Nephron progenitor cell (in vitro differentiated cells): ENCODE results near the gene TBCCD1.

ENCODE experiments used
- DNase-seq: peaks from one replicate; pipeline ENCODE4 v3.0.0; 2021
- H3K27ac Mint-ChIP-seq: 2 replicates; pipeline ENCODE4 v1.8.0; 2021; ENCODE audit warnings: mild to moderate bottlenecking, moderate library complexity, mixed read lengths
- H3K27me3 Mint-ChIP-seq: 2 replicates; pipeline ENCODE4 v1.8.0; 2021; ENCODE audit warnings: mild to moderate bottlenecking, low read depth, mixed read lengths; ENCODE audit not compliant: poor library complexity
- H3K36me3 Mint-ChIP-seq: 2 replicates; pipeline ENCODE4 v1.8.0; 2021; ENCODE audit warnings: low read depth, mixed read lengths
- H3K4me1 Mint-ChIP-seq: 2 replicates; pipeline ENCODE4 v1.8.0; 2021; ENCODE audit warnings: mixed read lengths
- H3K4me3 Mint-ChIP-seq: 2 replicates; pipeline ENCODE4 v1.8.0; 2021; ENCODE audit warnings: mild to moderate bottlenecking, moderate library complexity, mixed read lengths
- H3K9me3 Mint-ChIP-seq: 2 replicates; pipeline ENCODE4 v1.8.0; 2021; ENCODE audit warnings: mild to moderate bottlenecking, moderate library complexity, mixed read lengths
- CTCF ChIP-seq: fragments of 200-600 bp; sonication (generic); IDR thresholded peaks from 2 replicates; pipeline ENCODE4 v1.5.0; 2021; ENCODE audit warnings: antibody characterized with exemption

Gene TBCCD1

GRCh38 chr3:186515125-186515524 is 52.0 kb downstream of the TBCCD1 start:
- no peaks in the 10 kb centered on the region for H3K36me3 Mint-ChIP-seq
- no peak overlapping the region for H3K4me3 Mint-ChIP-seq
- peaks cover 9% of the 10 kb centered on the region for H3K27me3 Mint-ChIP-seq
- H3K9me3 Mint-ChIP-seq = peaks cover 3% of the 10 kb centered on the region
- H3K27ac Mint-ChIP-seq = no peak overlapping the region
- H3K4me1 Mint-ChIP-seq = peaks cover 33% of the 10 kb centered on the region
- no peak for DNase-seq
- TF ChIP-seq CTCF = no peak

GRCh38 chr3:186514296-186515002 is 52.7 kb downstream of the TBCCD1 start:
- H3K4me3 Mint-ChIP-seq = no peak overlapping the region
- peaks cover 3% of the 10 kb centered on the region for H3K9me3 Mint-ChIP-seq
- TF ChIP-seq CTCF = peak; percentile 37
- H3K36me3 Mint-ChIP-seq = no peaks in the 10 kb centered on the region
- H3K4me1 Mint-ChIP-seq = peaks cover 38% of the 10 kb centered on the region
- no peak overlapping the region for H3K27ac Mint-ChIP-seq
- H3K27me3 Mint-ChIP-seq = peaks cover 12% of the 10 kb centered on the region
- DNase-seq = no peak

DNA sequence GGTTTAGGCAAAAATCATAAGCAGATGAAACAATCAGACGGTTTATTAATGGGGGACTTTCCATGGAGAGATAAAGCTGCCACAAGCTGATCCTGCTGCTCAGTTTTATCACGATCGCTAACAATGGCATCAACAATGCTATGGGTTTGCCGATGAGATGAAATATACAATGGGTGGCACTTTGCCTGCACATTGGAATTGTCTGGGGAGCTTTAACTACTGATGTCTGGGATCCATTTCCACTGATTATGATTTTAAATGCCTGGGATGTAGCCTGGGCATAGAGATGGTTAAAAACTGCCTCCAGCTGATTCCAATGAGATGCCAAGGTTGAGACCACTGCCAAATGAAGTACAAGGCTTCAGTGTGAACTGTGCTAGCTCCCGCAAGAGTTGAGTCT is 53.8 kb downstream of the TBCCD1 start:
- Mint-ChIP-seq H3K27me3 (peaks cover 9% of the 10 kb centered on the region), H3K9me3 (peaks cover 3% of the 10 kb centered on the region), H3K4me1 (peaks cover 42% of the 10 kb centered on the region), H3K4me3 (no peak overlapping the region), H3K27ac (peak overlapping the region; percentile 8), H3K36me3 (no peaks in the 10 kb centered on the region)
- TF ChIP-seq CTCF = no peak
- no peak for DNase-seq

- Mint-ChIP-seq H3K4me3 (no peak overlapping the region), H3K27me3 (peaks cover 9% of the 10 kb centered on the region), H3K9me3 (peaks cover 3% of the 10 kb centered on the region), H3K27ac (no peak overlapping the region), H3K36me3 (no peaks in the 10 kb centered on the region), H3K4me1 (peaks cover 44% of the 10 kb centered on the region)
- DNase-seq = no peak
- TF ChIP-seq CTCF = no peak
Observed at GRCh38 chr3:186512570-186513302, 54.4 kb downstream of the TBCCD1 start.

- peaks cover 2% of the 10 kb centered on the region for H3K9me3 Mint-ChIP-seq
- H3K4me3 Mint-ChIP-seq = no peak overlapping the region
- peaks cover 48% of the 10 kb centered on the region for H3K4me1 Mint-ChIP-seq
- no peak for TF ChIP-seq CTCF
- DNase-seq = no peak
- H3K27ac Mint-ChIP-seq = peak overlapping the region; percentile 37
- H3K27me3 Mint-ChIP-seq = peaks cover 11% of the 10 kb centered on the region
- no peaks in the 10 kb centered on the region for H3K36me3 Mint-ChIP-seq
Observed at GRCh38 chr3:186511702-186512101, 55.4 kb downstream of the TBCCD1 start.
